Stimulated activated effector memory CD8-positive, alpha-beta T cell treated with anti-CD3 and anti-CD28 coated beads, Interleukin-12 subunit alpha, Interleukin-12 subunit beta, amount 100 ng/mL, for 72 hours (primary cell): ENCODE measurements around the gene FBXW4.
A peak's percentile ranks its signal among the peaks of the same experiment; 100 is the strongest.

Source experiments
- ATAC-seq: fragments of 150-1000 bp; cut with Tn5 transposase; 2 replicates; pipeline ENCODE4 v1.10.0; 2021
- DNase-seq, 2 donors: peaks; one replicate each; pipeline ENCODE4 v3.0.0; 2021 to 2022; ENCODE audit warnings: low spot score in 2 of 2
- H3K27ac Mint-ChIP-seq: one replicate; pipeline ENCODE4 v1.8.0; 2022; ENCODE audit warnings: mild to moderate bottlenecking, mixed read lengths
- H3K36me3 Mint-ChIP-seq: one replicate; pipeline ENCODE4 v1.8.0; 2022; ENCODE audit warnings: mild to moderate bottlenecking, mixed read lengths
- H3K4me1 Mint-ChIP-seq: one replicate; pipeline ENCODE4 v1.8.0; 2022; ENCODE audit warnings: mixed read lengths
- H3K4me3 Mint-ChIP-seq: one replicate; pipeline ENCODE4 v1.8.0; 2022; ENCODE audit warnings: mild to moderate bottlenecking, mixed read lengths
- H3K9me3 Mint-ChIP-seq: one replicate; pipeline ENCODE4 v1.8.0; 2022; ENCODE audit warnings: mixed read lengths

Gene FBXW4

GRCh38 chr10:101694674-101695403 lies at the start of gene FBXW4:
Gene FBXW4 (minus strand): TSS chr10:101695170. CDS start chr10:101695105, 65 bp downstream.
- Mint-ChIP-seq H3K4me3 (peak within 1 kb of the TSS; percentile 96), H3K36me3 (peaks cover 18% of the 10 kb centered on the region), H3K4me1 (peaks cover 38% of the 10 kb centered on the region), H3K9me3 (no peaks in the 10 kb centered on the region), H3K27ac (peak within 1 kb of the TSS; percentile 99)
- ATAC-seq (peak; percentile 86), DNase-seq (peak; percentile 51 to 86)

DNA sequence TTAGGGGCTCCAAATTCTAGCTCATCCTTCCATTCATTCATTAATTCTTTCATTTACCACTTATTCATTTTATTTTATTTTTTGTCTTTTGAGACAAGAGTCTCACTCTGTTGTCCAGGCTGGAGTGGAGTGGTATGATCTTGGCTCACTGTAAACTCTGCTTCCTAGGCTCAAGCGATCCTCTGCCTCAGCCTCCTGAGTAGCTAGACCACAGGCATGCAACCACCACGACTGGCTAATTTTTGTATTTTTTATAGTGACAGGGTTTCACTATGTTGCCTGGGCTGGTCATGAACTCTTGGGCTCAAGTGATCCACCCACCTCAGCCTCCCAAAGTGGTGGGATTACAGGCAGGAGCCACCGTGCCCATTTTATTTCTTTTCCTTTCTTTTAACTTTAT lies 49.3 kb upstream of the FBXW4 start:
- Mint-ChIP-seq H3K27ac (no peak overlapping the region), H3K4me1 (no peaks in the 10 kb centered on the region), H3K9me3 (no peaks in the 10 kb centered on the region), H3K36me3 (no peaks in the 10 kb centered on the region), H3K4me3 (no peak overlapping the region)
- ATAC-seq (no peak), DNase-seq (no peak)

- no peak for ATAC-seq
- Mint-ChIP-seq H3K27ac (no peak overlapping the region), H3K9me3 (no peaks in the 10 kb centered on the region), H3K36me3 (no peaks in the 10 kb centered on the region), H3K4me3 (no peak overlapping the region), H3K4me1 (no peaks in the 10 kb centered on the region)
- DNase-seq, result no peak
Measured at GRCh38 chr10:101741938-101742337, 47.0 kb upstream of the FBXW4 start.

DNA sequence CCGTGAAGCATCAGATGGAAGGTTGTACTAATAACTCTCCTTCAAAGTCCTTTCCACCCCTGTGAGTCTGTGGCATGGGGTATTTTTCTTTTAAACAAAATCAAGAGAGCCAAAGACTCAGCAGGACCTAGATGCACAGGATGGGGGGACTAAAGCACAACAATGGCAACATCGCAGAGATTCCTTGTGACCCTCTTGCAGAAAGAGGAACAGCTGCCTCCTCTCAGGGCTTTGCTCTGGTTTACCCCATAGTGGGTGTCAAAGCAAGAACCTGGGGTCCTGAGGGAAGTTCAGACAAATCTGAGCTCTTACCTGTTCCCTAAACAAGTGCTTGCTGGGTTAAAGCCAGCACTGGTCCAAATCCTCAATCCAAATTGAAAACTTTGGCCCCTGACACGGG lies 41.7 kb upstream of the FBXW4 start:
- no peaks in the 10 kb centered on the region for H3K4me1 Mint-ChIP-seq
- H3K27ac Mint-ChIP-seq, result no peak overlapping the region
- H3K36me3 Mint-ChIP-seq, result no peaks in the 10 kb centered on the region
- H3K9me3 Mint-ChIP-seq, result no peaks in the 10 kb centered on the region
- H3K4me3 Mint-ChIP-seq, result no peak overlapping the region
- DNase-seq (no peak), ATAC-seq (no peak)

GRCh38 chr10:101732096-101732495 lies 37.1 kb upstream of the FBXW4 start:
- Mint-ChIP-seq H3K4me3 (no peak overlapping the region), H3K4me1 (no peaks in the 10 kb centered on the region), H3K36me3 (no peaks in the 10 kb centered on the region), H3K27ac (no peak overlapping the region), H3K9me3 (no peaks in the 10 kb centered on the region)
- no peak for ATAC-seq
- DNase-seq, result no peak

DNA sequence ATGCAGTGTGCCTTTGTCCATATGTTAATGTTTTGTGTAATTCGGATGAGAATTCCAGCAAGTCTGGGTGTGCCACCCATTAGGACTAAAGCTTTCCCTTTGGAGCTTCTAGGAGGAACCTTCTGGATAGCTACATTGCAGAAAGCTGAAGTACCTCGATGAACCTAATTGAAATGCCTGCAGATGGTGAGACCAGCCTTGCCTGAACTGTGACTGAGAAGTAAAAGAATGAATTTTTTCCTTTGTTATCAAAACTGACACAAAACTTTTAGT lies 31.1 kb upstream of the FBXW4 start:
- ATAC-seq, result no peak
- Mint-ChIP-seq H3K4me3 (no peak overlapping the region), H3K4me1 (peaks cover 7% of the 10 kb centered on the region), H3K27ac (no peak overlapping the region), H3K9me3 (no peaks in the 10 kb centered on the region), H3K36me3 (no peaks in the 10 kb centered on the region)
- DNase-seq, result no peak

GRCh38 chr10:101725296-101726114 lies 30.5 kb upstream of the FBXW4 start:
- Mint-ChIP-seq H3K4me3 (no peak overlapping the region), H3K27ac (no peak overlapping the region)

GRCh38 chr10:101724446-101724845 lies 29.5 kb upstream of the FBXW4 start:
- ATAC-seq, result no peak
- Mint-ChIP-seq H3K4me3 (no peak overlapping the region), H3K4me1 (peaks cover 7% of the 10 kb centered on the region), H3K27ac (no peak overlapping the region), H3K36me3 (no peaks in the 10 kb centered on the region), H3K9me3 (no peaks in the 10 kb centered on the region)
- no peak for DNase-seq

More at GRCh38 chr10:101725296-101726114, 30.5 kb upstream of the FBXW4 start:
- no peaks in the 10 kb centered on the region for H3K9me3 Mint-ChIP-seq
- no peaks in the 10 kb centered on the region for H3K36me3 Mint-ChIP-seq
- ATAC-seq (no peak), DNase-seq (no peak)
- H3K4me1 Mint-ChIP-seq, result peaks cover 7% of the 10 kb centered on the region

GRCh38 chr10:101723176-101723575 lies 28.2 kb upstream of the FBXW4 start:
- Mint-ChIP-seq H3K4me1 (peaks cover 7% of the 10 kb centered on the region), H3K9me3 (no peaks in the 10 kb centered on the region), H3K27ac (no peak overlapping the region), H3K36me3 (no peaks in the 10 kb centered on the region), H3K4me3 (no peak overlapping the region)
- ATAC-seq (no peak), DNase-seq (no peak)

GRCh38 chr10:101721806-101722205 lies 26.8 kb upstream of the FBXW4 start:
- no peaks in the 10 kb centered on the region for H3K9me3 Mint-ChIP-seq
- no peak for DNase-seq
- H3K36me3 Mint-ChIP-seq, result peaks cover 6% of the 10 kb centered on the region
- H3K4me1 Mint-ChIP-seq, result peaks cover 12% of the 10 kb centered on the region
- no peak overlapping the region for H3K4me3 Mint-ChIP-seq
- H3K27ac Mint-ChIP-seq, result no peak overlapping the region
- no peak for ATAC-seq

GRCh38 chr10:101720606-101721230 lies 25.7 kb upstream of the FBXW4 start:
- Mint-ChIP-seq H3K27ac (no peak overlapping the region), H3K4me3 (no peak overlapping the region), H3K36me3 (peaks cover 7% of the 10 kb centered on the region), H3K9me3 (no peaks in the 10 kb centered on the region), H3K4me1 (peaks cover 15% of the 10 kb centered on the region)
- DNase-seq, result no peak
- ATAC-seq, result no peak

- no peak for DNase-seq
- ATAC-seq, result no peak
Measured at GRCh38 chr10:101718690-101719275, 23.8 kb upstream of the FBXW4 start.

DNA sequence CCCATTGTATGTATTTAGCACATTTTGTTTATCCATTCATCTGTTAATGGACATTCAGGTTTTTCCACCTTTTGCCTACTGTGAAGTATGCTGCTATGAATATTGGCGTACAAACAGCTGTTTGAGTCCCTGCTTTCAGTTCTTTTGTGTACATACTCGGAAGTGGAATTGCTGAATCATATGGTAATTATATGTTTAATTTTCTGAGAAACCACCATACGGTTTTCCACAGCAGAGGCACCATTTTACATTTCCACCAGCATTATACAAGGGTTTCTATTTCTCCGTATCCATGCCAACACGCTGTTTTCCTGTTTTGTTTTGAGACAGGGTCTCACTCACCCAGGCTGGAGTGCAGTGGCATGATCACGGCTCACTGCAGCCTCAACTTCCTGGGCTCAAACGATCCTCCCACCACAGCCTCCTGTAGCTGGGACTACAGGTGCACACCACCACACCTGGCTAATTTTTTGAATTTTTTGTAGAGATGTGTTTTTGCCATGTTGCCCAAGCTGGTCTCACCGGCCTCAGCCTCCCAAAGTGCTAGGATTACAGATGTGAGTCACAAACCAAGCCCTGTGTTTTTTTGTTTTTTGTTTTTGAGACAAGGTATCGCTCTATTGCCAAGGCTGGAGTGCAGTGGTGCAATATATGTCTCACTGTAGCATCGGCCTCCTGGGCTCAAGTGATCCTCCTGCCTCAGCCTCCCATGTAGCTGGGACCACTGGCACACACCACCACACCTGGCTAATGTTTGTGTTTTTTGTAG lies 22.1 kb upstream of the FBXW4 start:
- Mint-ChIP-seq H3K36me3 (peaks cover 7% of the 10 kb centered on the region), H3K4me3 (peak overlapping the region; percentile 30), H3K4me1 (peaks cover 8% of the 10 kb centered on the region), H3K27ac (peak overlapping the region; percentile 88), H3K9me3 (no peaks in the 10 kb centered on the region)
- ATAC-seq (peak; percentile 81), DNase-seq (no peak)

More at GRCh38 chr10:101718690-101719275, 23.8 kb upstream of the FBXW4 start:
- peaks cover 7% of the 10 kb centered on the region for H3K36me3 Mint-ChIP-seq
- no peak overlapping the region for H3K27ac Mint-ChIP-seq
- no peaks in the 10 kb centered on the region for H3K9me3 Mint-ChIP-seq
- H3K4me3 Mint-ChIP-seq, result no peak overlapping the region
- peaks cover 8% of the 10 kb centered on the region for H3K4me1 Mint-ChIP-seq

DNA sequence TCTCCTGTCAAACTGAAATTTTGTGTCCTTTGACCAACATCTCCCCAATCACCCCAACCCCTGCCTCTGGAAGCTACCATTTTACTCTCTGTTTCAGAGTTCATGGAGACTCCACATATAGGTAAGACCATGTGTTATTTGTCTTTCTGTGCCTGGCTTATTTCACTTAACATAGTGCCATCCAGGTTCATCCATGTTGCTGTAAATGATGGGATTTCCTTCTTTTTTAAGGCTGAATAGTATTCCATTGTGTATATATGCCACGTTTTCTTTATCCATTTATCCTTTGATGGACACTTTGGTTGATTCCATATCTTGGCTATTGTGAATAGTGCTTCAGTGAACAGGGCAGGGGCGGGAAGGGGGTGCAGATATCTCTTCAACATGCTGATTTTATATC lies 18.0 kb upstream of the FBXW4 start:
- H3K27ac Mint-ChIP-seq, result no peak overlapping the region
- H3K9me3 Mint-ChIP-seq, result no peaks in the 10 kb centered on the region
- peaks cover 8% of the 10 kb centered on the region for H3K4me1 Mint-ChIP-seq
- DNase-seq (no peak), ATAC-seq (no peak)
- peaks cover 7% of the 10 kb centered on the region for H3K36me3 Mint-ChIP-seq
- H3K4me3 Mint-ChIP-seq, result no peak overlapping the region

GRCh38 chr10:101710793-101711192 lies 15.8 kb upstream of the FBXW4 start:
- Mint-ChIP-seq H3K9me3 (no peaks in the 10 kb centered on the region), H3K36me3 (no peaks in the 10 kb centered on the region), H3K4me1 (no peaks in the 10 kb centered on the region), H3K27ac (no peak overlapping the region), H3K4me3 (no peak overlapping the region)
- no peak for DNase-seq
- no peak for ATAC-seq
